Measurements from ENCODE around the gene HCRTR1. TPM values are rescaled to one million over a fixed set of nuclear protein-coding genes. Genes with fewer than 3 reads are reported as not detected.

The HCRTR1 gene
- total RNA-seq, 4 donors from 2014 or later = 0.21 to 2.5 TPM; not detected in 2

GRCh38 chr1:31627301-31627929 lies 9.9 kb downstream of the HCRTR1 start:
- Histone ChIP-seq H3K4me3 (no peak overlapping the region), H3K27me3 (no peaks in the 10 kb centered on the region), H3K4me1 (peaks cover 0 to 25% (median 15%) of the 10 kb centered on the region in 4 donors), H3K27ac (peak overlapping the region in 1 of 4 donors; percentile 66), H3K36me3 (peaks cover 0 to 64% (median 12%) of the 10 kb centered on the region in 3 donors), H3K9me3 (no peaks in the 10 kb centered on the region)
- no peak for DNase-seq (ENCODE audit: low spot score in 2 of 2)
- WGBS, 2 donors = 71% methylated on average over 11 to 13 of the region's 13 CpGs
- TF ChIP-seq POLR2A (IDR thresholded peaks at IDR 0.05) (no peak), EP300 (IDR thresholded peaks at IDR 0.05) (peak in 1 of 2 donors; percentile 68)

- no peaks in the 10 kb centered on the region for H3K9me3 ChIP-seq
- 75 to 92% methylated on average over 10 to 11 of the region's 11 CpGs for WGBS, 2 donors
- no peak for DNase-seq (ENCODE audit: low spot score in 2 of 2)
- TF ChIP-seq EP300 (IDR thresholded peaks at IDR 0.05) = no peak
- TF ChIP-seq POLR2A (IDR thresholded peaks at IDR 0.05) = no peak
- TF ChIP-seq CTCF (IDR thresholded peaks at IDR 0.05) = no peak
- no peak overlapping the region for H3K4me3 ChIP-seq
- H3K27me3 ChIP-seq = no peaks in the 10 kb centered on the region
- peaks cover 0 to 70% (median 13%) of the 10 kb centered on the region in 3 donors for H3K36me3 ChIP-seq
- peaks cover 0 to 25% (median 15%) of the 10 kb centered on the region in 4 donors for H3K4me1 ChIP-seq
- H3K27ac ChIP-seq = peak overlapping the region in 1 of 4 donors; percentile 66
Observed at GRCh38 chr1:31627930-31628559, 10.6 kb downstream of the HCRTR1 start.

- Histone ChIP-seq H3K36me3 (peaks cover 0 to 75% (median 13%) of the 10 kb centered on the region in 3 donors), H3K4me1 (peaks cover 0 to 25% (median 15%) of the 10 kb centered on the region in 4 donors), H3K4me3 (no peak overlapping the region), H3K27me3 (no peaks in the 10 kb centered on the region), H3K27ac (no peak overlapping the region), H3K9me3 (no peaks in the 10 kb centered on the region)
- TF ChIP-seq EP300 (IDR thresholded peaks at IDR 0.05) = no peak
- no peak for TF ChIP-seq POLR2A (IDR thresholded peaks at IDR 0.05)
- no peak for TF ChIP-seq CTCF (IDR thresholded peaks at IDR 0.05)
- DNase-seq (ENCODE audit: low spot score in 2 of 2) = no peak
- WGBS, 2 donors = 83 to 87% methylated on average over 6 of the region's 6 CpGs
Observed at GRCh38 chr1:31628931-31629556, 11.6 kb downstream of the HCRTR1 start.

- no peak overlapping the region for H3K27ac ChIP-seq
- H3K27me3 ChIP-seq = no peaks in the 10 kb centered on the region
- H3K9me3 ChIP-seq = no peaks in the 10 kb centered on the region
- peaks cover 0 to 73% (median 19%) of the 10 kb centered on the region in 3 donors for H3K36me3 ChIP-seq
- peaks cover 0 to 15% (median 1%) of the 10 kb centered on the region in 4 donors for H3K4me1 ChIP-seq
- WGBS, 2 donors = 91 to 93% methylated on average over 3 of the region's 3 CpGs
- no peak for DNase-seq (ENCODE audit: low spot score in 2 of 2)
- H3K4me3 ChIP-seq = no peak overlapping the region
- TF ChIP-seq EP300 (IDR thresholded peaks at IDR 0.05) (no peak), CTCF (IDR thresholded peaks at IDR 0.05) (no peak), POLR2A (IDR thresholded peaks at IDR 0.05) (no peak)
Observed at GRCh38 chr1:31632649-31633048, 15.2 kb downstream of the HCRTR1 start.

- no peak overlapping the region for H3K27ac ChIP-seq
- no peak for DNase-seq (ENCODE audit: low spot score in 2 of 2)
- H3K36me3 ChIP-seq = peaks cover 0 to 69% (median 19%) of the 10 kb centered on the region in 3 donors
- WGBS, 2 donors = 66% methylated on average over 4 of the region's 4 CpGs
- H3K27me3 ChIP-seq = no peaks in the 10 kb centered on the region
- TF ChIP-seq CTCF (IDR thresholded peaks at IDR 0.05) (peak in 1 of 5 experiments; percentile 9), POLR2A (IDR thresholded peaks at IDR 0.05) (no peak), EP300 (IDR thresholded peaks at IDR 0.05) (no peak)
- H3K9me3 ChIP-seq = no peaks in the 10 kb centered on the region
- H3K4me3 ChIP-seq = no peak overlapping the region
- H3K4me1 ChIP-seq = peaks cover 0 to 15% (median 1%) of the 10 kb centered on the region in 4 donors
Observed at GRCh38 chr1:31633117-31633516, 15.6 kb downstream of the HCRTR1 start.

Measured in tibial nerve (tissue), 4 donors.